Loucy (cell line): Measurements from ENCODE around the gene RAB10.
"Not testable (repeated sequence)": the region's sequence is repeated elsewhere in the genome, so short reads cannot be mapped to it uniquely, and the experiment has no call there.

ENCODE experiments used
- CTCF ChIP-seq: fragments of 200-600 bp; sonication (generic); conservative IDR thresholded peaks from 2 replicates; pipeline ENCODE4 v1.5.1; 2014; ENCODE audit warnings: mild to moderate bottlenecking, antibody characterized with exemption, low read length
- EZH2phosphoT487 ChIP-seq: fragments of 200-600 bp; IDR thresholded peaks from 2 replicates; pipeline ENCODE4 v1.6.1; 2018; ENCODE audit warnings: antibody characterized with exemption, mild to moderate bottlenecking, moderate library complexity, borderline replicate concordance

GRCh38 chr2:26028083-26028482 lies 5.8 kb upstream of the RAB10 start:
- TF ChIP-seq CTCF, EZH2phosphoT487: not testable (repeated sequence)
